ENCODE measurements around the gene APOA4. TPM values are rescaled to one million over a fixed set of nuclear protein-coding genes. Genes with fewer than 3 reads are reported as not detected.

APOA4 gene
- total and polyA plus RNA-seq, 2 of the 13 experiments (the other 11 are each of a cell fraction or from before 2014, with no cell fraction given), result 3.8 to 7.2 TPM

- peak; percentile 96 for TF ChIP-seq ZNF687 (CRISPR knock-in tag; IDR thresholded peaks at IDR 0.05)
- peak; percentile 52; the same call in 1 of the 2 replicates for TF ChIP-seq BORCS8-MEF2B (CRISPR knock-in tag; IDR thresholded peaks at IDR 0.05)
- TF ChIP-seq MAF1 (CRISPR knock-in tag; IDR thresholded peaks at IDR 0.05; ENCODE audit: borderline replicate concordance), result 0 out of 2 replicates have a peak, but pooled peaks have one; percentile 7
- TF ChIP-seq ZNF788 (CRISPR knock-in tag; IDR thresholded peaks at IDR 0.05; ENCODE audit: borderline replicate concordance), result peak; percentile 47; the same call in 1 of the 2 replicates
- TF ChIP-seq ZNF280B (CRISPR knock-in tag; IDR thresholded peaks at IDR 0.05; ENCODE audit: borderline replicate concordance), result peak; percentile 6; the same call in 1 of the 2 replicates
- peak; percentile 75; the same call in 1 of the 2 replicates for TF ChIP-seq ZNF441 (CRISPR knock-in tag; IDR thresholded peaks at IDR 0.05; ENCODE audit: borderline replicate concordance)
- TF ChIP-seq ZNF773 (CRISPR knock-in tag; IDR thresholded peaks at IDR 0.05; ENCODE audit: borderline replicate concordance), result 0 out of 2 replicates have a peak, but pooled peaks have one; percentile 72
- TF ChIP-seq NRL (CRISPR knock-in tag; IDR thresholded peaks at IDR 0.05; ENCODE audit: borderline replicate concordance), result no peak; the same call in 1 of the 2 replicates
- TF ChIP-seq TCF7 (IDR thresholded peaks at IDR 0.05; ENCODE audit: low read depth), result no peak
- TF ChIP-seq ZNF598 (CRISPR knock-in tag; IDR thresholded peaks at IDR 0.05; ENCODE audit: borderline replicate concordance), result 0 out of 2 replicates have a peak, but pooled peaks have one; percentile 67
- TF ChIP-seq PLRG1 (conservative IDR thresholded peaks at IDR 0.05), result no peak
- peak; percentile 83 for TF ChIP-seq ZSCAN21 (CRISPR knock-in tag; IDR thresholded peaks at IDR 0.05; ENCODE audit: borderline replicate concordance)
- peak; percentile 5; the same call in 1 of the 2 replicates for TF ChIP-seq TGIF2 (CRISPR knock-in tag; IDR thresholded peaks at IDR 0.05)
- peak; percentile 23; the same call in 1 of the 2 replicates for TF ChIP-seq ZNF558 (CRISPR knock-in tag; IDR thresholded peaks at IDR 0.05; ENCODE audit: borderline replicate concordance)
- TF ChIP-seq GATAD2A (CRISPR knock-in tag; IDR thresholded peaks at IDR 0.05), result no peak
- peak; percentile 49; the same call in 1 of the 2 replicates for TF ChIP-seq MEIS1 (CRISPR knock-in tag; IDR thresholded peaks at IDR 0.05; ENCODE audit: borderline replicate concordance)
- 0 out of 2 replicates have a peak, but pooled peaks have one; percentile 70 for TF ChIP-seq ZFP37 (CRISPR knock-in tag; IDR thresholded peaks at IDR 0.05; ENCODE audit: borderline replicate concordance)
- peak; percentile 39; the same call in 1 of the 2 replicates for TF ChIP-seq ESRRA (CRISPR knock-in tag; IDR thresholded peaks at IDR 0.05; ENCODE audit: low read depth)
- 0 out of 2 replicates have a peak, but pooled peaks have one; percentile 33 for TF ChIP-seq ZMYM2 (CRISPR knock-in tag; IDR thresholded peaks at IDR 0.05)
- no peak for TF ChIP-seq ZNF180 (CRISPR knock-in tag; IDR thresholded peaks at IDR 0.05; ENCODE audit: borderline replicate concordance, low read depth)
- 0 out of 2 replicates have a peak, but pooled peaks have one; percentile 35 for TF ChIP-seq KLF6 (CRISPR knock-in tag; IDR thresholded peaks at IDR 0.05)
- TF ChIP-seq GATAD1 (CRISPR knock-in tag; IDR thresholded peaks at IDR 0.05), result peak; percentile 24; the same call in 1 of the 2 replicates
Observed at GRCh38 chr11:116835791-116836631, 12.9 kb upstream of the APOA4 start (continued).

Data from HepG2 (cell line).